ENCODE measurements around the gene SOX9.

SOX9 gene

DNA sequence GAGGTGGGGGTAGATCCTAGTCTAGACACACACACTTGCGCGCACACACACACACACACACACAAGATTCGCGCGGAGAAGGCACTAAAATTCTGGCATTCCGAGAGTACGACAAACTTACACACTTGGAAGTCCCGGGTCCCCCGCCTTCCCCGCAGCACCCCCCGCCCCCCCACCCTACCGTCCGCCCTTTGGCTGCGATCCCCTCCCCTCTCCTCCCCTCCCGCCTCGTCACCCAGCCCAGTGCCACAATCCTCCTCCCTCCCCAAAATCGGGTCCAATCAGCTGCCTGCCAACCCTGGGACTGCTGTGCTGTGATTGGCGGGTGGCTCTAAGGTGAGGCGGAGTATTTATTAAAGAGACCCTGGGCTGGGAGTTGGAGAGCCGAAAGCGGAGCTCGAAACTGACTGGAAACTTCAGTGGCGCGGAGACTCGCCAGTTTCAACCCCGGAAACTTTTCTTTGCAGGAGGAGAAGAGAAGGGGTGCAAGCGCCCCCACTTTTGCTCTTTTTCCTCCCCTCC lies at the start of gene SOX9:
SOX9 (plus strand) TSS at position 379 of the 522 bp plus-strand sequence. CDS start 372 bp downstream, outside the sequence.
- H3K36me3 ChIP-seq (ENCODE audit: control insufficient read depth, insufficient read depth, low read length), result peaks cover 8% of the 10 kb centered on the region
- H3K9ac ChIP-seq (ENCODE audit: low read length), result peak within 1 kb of the TSS; percentile 93
- H3K4me1 ChIP-seq (ENCODE audit: control insufficient read depth, insufficient read depth, low read length), result peaks cover 42% of the 10 kb centered on the region
- no peaks in the 10 kb centered on the region for H3K9me3 ChIP-seq (ENCODE audit: control insufficient read depth, low read length)
- peaks cover 52% of the 10 kb centered on the region for H3K27me3 ChIP-seq (ENCODE audit: control insufficient read depth, insufficient read depth, low read length)
- peak within 1 kb of the TSS; percentile 71 for H3K4me3 ChIP-seq (ENCODE audit: low read length)

DNA sequence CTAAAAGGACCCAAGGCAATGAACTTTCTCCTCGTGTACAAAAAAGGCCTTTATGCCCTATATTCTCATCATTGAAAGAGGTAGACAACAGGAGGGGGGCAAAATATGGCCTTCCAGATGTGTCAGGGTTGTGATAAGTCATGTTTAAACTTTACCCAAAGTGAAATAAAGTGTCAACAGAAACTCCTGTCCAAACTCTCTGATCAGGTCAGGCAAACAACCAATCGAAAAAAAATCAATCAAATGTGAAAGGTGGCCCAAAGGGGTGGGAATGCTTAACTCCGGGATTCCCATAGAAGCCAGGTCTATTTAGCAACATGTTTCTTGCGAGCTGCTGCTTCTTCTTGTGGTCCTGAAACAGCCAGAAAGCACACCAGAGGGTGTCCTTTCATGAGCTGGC lies 49.5 kb upstream of the SOX9 start:
- Histone ChIP-seq H3K4me3 (ENCODE audit: low read length) (no peak overlapping the region), H3K9me3 (ENCODE audit: control insufficient read depth, low read length) (no peaks in the 10 kb centered on the region), H3K36me3 (ENCODE audit: control insufficient read depth, insufficient read depth, low read length) (no peaks in the 10 kb centered on the region), H3K4me1 (ENCODE audit: control insufficient read depth, insufficient read depth, low read length) (no peaks in the 10 kb centered on the region), H3K27me3 (ENCODE audit: control insufficient read depth, insufficient read depth, low read length) (no peaks in the 10 kb centered on the region), H3K9ac (ENCODE audit: low read length) (no peak overlapping the region)

DNA sequence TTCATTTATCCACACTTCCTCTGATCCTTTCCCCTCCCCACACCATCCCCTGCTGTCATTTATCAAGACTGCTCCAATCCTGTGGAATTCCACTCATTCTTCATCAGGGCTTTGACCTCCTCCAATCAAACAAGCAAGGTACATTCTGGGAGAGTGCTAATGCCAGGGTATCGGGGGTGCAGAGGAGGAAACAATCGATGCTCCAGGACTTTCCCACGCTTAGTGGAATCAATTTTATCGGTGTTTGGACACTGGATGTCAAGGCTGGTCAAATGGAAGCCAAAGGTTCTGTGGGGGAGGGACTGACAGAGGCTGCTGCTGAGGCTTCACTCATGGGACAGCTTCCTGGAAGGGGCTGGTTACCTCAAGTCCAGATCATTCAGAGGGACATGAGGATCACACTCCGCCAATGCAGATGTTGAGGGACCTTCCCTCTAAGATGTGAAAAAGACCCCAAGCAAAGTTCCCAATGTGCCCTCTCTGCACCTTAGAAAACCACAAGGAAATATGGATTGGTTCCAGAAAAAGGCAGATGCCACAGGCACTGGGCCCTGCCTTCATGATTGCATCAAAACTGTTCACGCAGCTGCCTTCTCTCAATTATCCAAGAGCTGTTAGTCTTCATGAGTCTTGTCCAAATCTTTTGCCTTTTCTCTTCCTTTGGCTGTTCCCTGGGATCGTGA lies 44.7 kb upstream of the SOX9 start:
- Histone ChIP-seq H3K27me3 (ENCODE audit: control insufficient read depth, insufficient read depth, low read length) (no peaks in the 10 kb centered on the region), H3K4me3 (ENCODE audit: low read length) (no peak overlapping the region), H3K36me3 (ENCODE audit: control insufficient read depth, insufficient read depth, low read length) (no peaks in the 10 kb centered on the region), H3K9me3 (ENCODE audit: control insufficient read depth, low read length) (no peaks in the 10 kb centered on the region), H3K4me1 (ENCODE audit: control insufficient read depth, insufficient read depth, low read length) (no peaks in the 10 kb centered on the region), H3K9ac (ENCODE audit: low read length) (no peak overlapping the region)

DNA sequence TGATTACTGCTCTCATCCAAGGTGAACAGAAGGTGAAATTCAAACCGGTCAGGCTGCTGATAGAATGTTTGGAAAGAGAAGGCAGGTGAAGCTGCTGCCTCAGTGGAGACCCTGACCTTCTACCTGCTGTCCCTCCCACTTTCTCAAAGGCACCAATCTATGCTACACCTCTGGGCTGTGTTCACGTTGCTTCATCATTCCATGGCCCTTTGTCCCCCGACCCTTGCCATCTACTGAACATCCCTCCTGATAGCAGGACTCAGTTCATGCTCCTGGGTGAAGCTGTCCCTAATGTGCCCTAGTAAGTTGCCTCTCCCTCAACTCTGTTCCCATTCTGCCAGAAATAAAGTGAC lies 44.2 kb upstream of the SOX9 start:
- no peak overlapping the region for H3K9ac ChIP-seq (ENCODE audit: low read length)
- H3K4me3 ChIP-seq (ENCODE audit: low read length), result no peak overlapping the region

DNA sequence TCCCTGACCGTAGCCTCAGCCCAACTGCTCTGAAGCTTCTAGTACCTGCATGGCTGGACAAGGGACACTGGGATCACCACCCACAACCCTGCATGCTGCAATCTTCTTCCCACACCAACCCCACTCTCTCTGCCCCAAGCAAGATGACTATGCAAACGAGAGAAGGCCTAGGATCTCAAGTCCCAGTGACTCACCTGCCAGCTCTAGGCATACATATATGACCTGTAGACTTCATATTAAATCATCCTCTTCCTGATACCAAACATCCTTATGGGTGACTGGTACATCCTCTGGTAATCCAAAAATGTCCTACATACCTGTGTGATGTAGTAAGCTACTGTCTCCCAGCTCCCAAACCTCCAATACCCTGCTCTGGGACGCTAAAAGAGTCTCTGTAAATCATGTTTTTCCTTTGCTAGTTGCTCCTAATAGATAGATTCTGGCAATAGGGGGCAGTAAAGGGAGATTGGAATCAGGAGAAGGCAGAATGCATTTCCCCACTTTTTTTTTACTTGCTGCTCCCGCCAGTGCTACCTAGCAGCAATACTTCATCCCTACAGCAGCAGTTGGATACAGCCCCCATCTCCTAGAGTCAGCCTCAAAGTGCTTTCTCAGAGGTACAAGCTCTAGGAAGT lies 43.4 kb upstream of the SOX9 start:
- Histone ChIP-seq H3K4me1 (ENCODE audit: control insufficient read depth, insufficient read depth, low read length) (no peaks in the 10 kb centered on the region), H3K27me3 (ENCODE audit: control insufficient read depth, insufficient read depth, low read length) (no peaks in the 10 kb centered on the region), H3K9me3 (ENCODE audit: control insufficient read depth, low read length) (no peaks in the 10 kb centered on the region), H3K9ac (ENCODE audit: low read length) (no peak overlapping the region), H3K4me3 (ENCODE audit: low read length) (no peak overlapping the region), H3K36me3 (ENCODE audit: control insufficient read depth, insufficient read depth, low read length) (no peaks in the 10 kb centered on the region)

More for the DNA sequence above, 44.2 kb upstream of the SOX9 start:
- Histone ChIP-seq H3K27me3 (ENCODE audit: control insufficient read depth, insufficient read depth, low read length) (no peaks in the 10 kb centered on the region), H3K9me3 (ENCODE audit: control insufficient read depth, low read length) (no peaks in the 10 kb centered on the region), H3K4me1 (ENCODE audit: control insufficient read depth, insufficient read depth, low read length) (no peaks in the 10 kb centered on the region), H3K36me3 (ENCODE audit: control insufficient read depth, insufficient read depth, low read length) (no peaks in the 10 kb centered on the region)

DNA sequence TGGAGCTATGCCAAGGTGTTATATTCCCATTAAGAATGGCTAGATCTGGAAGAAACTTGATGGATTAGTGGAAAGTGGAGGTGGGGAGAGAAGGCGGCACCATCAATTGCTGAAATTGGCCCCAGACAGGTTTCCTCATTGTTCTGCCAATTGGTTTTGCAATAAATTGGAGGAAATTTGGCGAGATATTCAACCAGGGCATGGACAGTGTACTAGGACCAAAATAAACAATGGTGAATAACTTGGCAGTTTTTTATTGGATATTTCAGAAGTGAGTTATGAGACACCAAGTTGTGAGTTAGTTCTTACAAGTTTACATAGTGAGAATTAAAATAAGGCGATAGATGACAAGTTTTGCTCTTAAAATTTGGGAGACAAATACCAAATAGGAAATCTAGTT lies 41.1 kb upstream of the SOX9 start:
- Histone ChIP-seq H3K4me3 (ENCODE audit: low read length) (no peak overlapping the region), H3K9me3 (ENCODE audit: control insufficient read depth, low read length) (no peaks in the 10 kb centered on the region), H3K4me1 (ENCODE audit: control insufficient read depth, insufficient read depth, low read length) (no peaks in the 10 kb centered on the region), H3K27me3 (ENCODE audit: control insufficient read depth, insufficient read depth, low read length) (no peaks in the 10 kb centered on the region), H3K36me3 (ENCODE audit: control insufficient read depth, insufficient read depth, low read length) (no peaks in the 10 kb centered on the region), H3K9ac (ENCODE audit: low read length) (no peak overlapping the region)

DNA sequence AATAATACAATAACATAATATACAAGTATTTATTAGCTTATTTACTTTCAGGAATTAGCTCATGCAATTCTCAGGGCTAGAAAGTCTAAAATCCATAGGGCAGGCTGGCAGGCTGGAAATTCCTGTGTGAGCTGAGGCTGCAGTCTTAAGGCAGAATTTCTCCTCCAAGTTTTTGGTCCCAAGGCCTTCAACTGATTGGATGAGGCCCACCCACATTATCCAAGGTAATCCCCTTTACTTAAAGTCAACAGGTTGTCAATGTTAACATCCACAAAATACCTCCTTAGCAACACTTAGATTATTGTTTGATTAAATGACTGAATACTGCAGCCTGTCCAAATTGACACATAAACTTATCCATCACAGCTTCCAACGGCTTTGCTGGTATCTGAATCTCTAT lies 32.9 kb upstream of the SOX9 start:
- H3K36me3 ChIP-seq (ENCODE audit: control insufficient read depth, insufficient read depth, low read length), result no peaks in the 10 kb centered on the region
- H3K4me3 ChIP-seq (ENCODE audit: low read length), result no peak overlapping the region
- H3K27me3 ChIP-seq (ENCODE audit: control insufficient read depth, insufficient read depth, low read length), result no peaks in the 10 kb centered on the region
- no peaks in the 10 kb centered on the region for H3K9me3 ChIP-seq (ENCODE audit: control insufficient read depth, low read length)
- no peak overlapping the region for H3K9ac ChIP-seq (ENCODE audit: low read length)
- no peaks in the 10 kb centered on the region for H3K4me1 ChIP-seq (ENCODE audit: control insufficient read depth, insufficient read depth, low read length)

DNA sequence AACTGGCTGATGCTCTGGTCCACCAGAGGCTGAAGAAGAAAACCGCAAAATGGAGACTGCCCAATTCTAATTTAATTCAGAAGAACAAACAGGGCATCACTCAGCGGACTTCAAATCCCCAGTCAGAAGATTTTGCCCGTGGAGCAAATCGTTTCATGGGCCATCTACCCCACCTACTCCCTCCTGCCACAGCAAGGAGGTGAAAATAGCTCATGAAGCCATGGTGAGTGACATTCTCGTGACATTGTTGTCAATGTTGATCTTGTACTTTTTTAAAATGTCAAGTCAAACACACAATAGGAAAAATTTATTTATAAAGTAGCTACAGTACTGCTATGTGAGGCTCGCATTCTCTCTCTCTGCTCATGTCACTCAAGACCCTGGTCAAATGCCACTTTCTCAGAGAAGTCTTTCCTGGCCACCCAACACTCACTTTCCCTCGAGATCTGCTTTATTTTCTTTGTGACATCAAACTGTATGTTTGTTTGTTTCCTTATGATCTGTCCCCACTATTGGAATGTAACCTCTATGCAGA lies 31.3 kb upstream of the SOX9 start:
- H3K4me3 ChIP-seq (ENCODE audit: low read length), result no peak overlapping the region
- H3K9me3 ChIP-seq (ENCODE audit: control insufficient read depth, low read length), result no peaks in the 10 kb centered on the region
- H3K9ac ChIP-seq (ENCODE audit: low read length), result no peak overlapping the region
- no peaks in the 10 kb centered on the region for H3K27me3 ChIP-seq (ENCODE audit: control insufficient read depth, insufficient read depth, low read length)
- no peaks in the 10 kb centered on the region for H3K4me1 ChIP-seq (ENCODE audit: control insufficient read depth, insufficient read depth, low read length)
- no peaks in the 10 kb centered on the region for H3K36me3 ChIP-seq (ENCODE audit: control insufficient read depth, insufficient read depth, low read length)

DNA sequence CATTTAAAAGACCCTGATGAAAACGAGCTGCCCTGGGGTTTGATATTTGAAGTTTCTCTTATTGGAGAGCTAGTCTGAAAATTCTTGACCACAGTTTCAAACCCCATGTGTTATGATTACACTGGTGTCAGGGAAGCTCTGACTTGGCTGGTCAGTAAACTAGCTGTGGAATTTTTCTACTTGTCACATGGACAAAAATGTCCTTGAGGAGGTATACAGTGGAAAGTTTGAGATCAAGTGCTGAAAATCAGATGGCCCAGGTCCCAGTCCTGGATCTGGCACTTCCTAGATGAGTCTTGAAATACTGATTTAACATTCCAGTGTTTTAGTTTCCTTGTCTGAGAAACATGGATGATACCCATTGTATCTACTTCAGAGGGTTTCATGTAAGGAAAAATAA lies 30.7 kb upstream of the SOX9 start:
- H3K9ac ChIP-seq (ENCODE audit: low read length), result no peak overlapping the region
- H3K4me1 ChIP-seq (ENCODE audit: control insufficient read depth, insufficient read depth, low read length), result no peaks in the 10 kb centered on the region
- H3K27me3 ChIP-seq (ENCODE audit: control insufficient read depth, insufficient read depth, low read length), result no peaks in the 10 kb centered on the region
- H3K36me3 ChIP-seq (ENCODE audit: control insufficient read depth, insufficient read depth, low read length), result no peaks in the 10 kb centered on the region
- no peak overlapping the region for H3K4me3 ChIP-seq (ENCODE audit: low read length)
- no peaks in the 10 kb centered on the region for H3K9me3 ChIP-seq (ENCODE audit: control insufficient read depth, low read length)

DNA sequence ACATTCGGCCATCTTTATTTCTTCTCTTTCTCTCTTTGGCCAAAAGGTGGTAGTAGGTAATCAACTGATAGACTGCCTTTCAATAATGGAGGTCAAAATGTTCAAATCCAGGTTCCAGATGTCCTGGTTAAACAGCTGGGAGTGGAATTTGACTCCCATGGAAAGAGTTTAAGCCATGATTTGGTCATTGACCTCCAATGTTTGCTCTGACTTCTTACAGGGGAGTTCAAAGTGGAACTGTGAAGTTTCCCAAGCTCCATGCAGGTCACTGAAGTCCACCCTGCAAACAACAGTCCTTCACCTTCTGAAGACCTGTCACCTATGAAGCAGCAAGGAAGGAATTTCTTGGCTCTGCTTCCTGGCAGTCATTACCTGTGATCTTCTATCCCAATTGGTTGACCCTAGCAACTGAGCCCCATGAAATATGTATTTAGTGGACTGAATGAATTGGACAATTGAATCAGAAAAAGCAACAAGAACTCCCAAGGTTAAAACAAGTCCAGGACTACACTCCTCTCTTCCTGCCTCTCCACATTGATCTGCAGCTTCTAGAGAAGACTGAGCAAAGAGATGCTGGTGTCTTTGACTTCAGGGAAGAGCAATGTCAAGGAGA lies 28.0 kb upstream of the SOX9 start:
- Histone ChIP-seq H3K36me3 (ENCODE audit: control insufficient read depth, insufficient read depth, low read length) (no peaks in the 10 kb centered on the region), H3K4me1 (ENCODE audit: control insufficient read depth, insufficient read depth, low read length) (no peaks in the 10 kb centered on the region), H3K9ac (ENCODE audit: low read length) (no peak overlapping the region), H3K9me3 (ENCODE audit: control insufficient read depth, low read length) (no peaks in the 10 kb centered on the region), H3K27me3 (ENCODE audit: control insufficient read depth, insufficient read depth, low read length) (no peaks in the 10 kb centered on the region), H3K4me3 (ENCODE audit: low read length) (no peak overlapping the region)

DNA sequence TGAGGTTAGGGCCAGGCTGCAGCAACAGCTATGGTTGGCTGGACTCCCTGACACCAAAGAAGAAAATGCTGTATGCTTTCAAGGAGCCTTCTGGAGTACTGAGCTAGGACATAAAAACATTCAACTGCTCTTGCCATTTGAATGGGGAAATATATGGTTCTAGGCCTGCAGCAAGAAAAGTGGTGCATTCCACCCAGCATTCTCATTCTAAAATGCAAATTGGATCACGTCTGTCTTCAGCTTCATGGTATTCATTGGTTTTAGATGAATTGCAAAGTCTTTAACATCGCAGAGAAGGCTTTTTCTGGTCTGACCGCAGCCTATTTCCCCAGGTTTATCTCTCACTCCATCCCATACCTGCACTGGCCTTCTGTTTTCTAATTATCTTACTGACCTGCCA lies 27.1 kb upstream of the SOX9 start:
- Histone ChIP-seq H3K9me3 (ENCODE audit: control insufficient read depth, low read length) (no peaks in the 10 kb centered on the region), H3K36me3 (ENCODE audit: control insufficient read depth, insufficient read depth, low read length) (no peaks in the 10 kb centered on the region), H3K9ac (ENCODE audit: low read length) (no peak overlapping the region), H3K4me3 (ENCODE audit: low read length) (no peak overlapping the region), H3K4me1 (ENCODE audit: control insufficient read depth, insufficient read depth, low read length) (no peaks in the 10 kb centered on the region), H3K27me3 (ENCODE audit: control insufficient read depth, insufficient read depth, low read length) (no peaks in the 10 kb centered on the region)

DNA sequence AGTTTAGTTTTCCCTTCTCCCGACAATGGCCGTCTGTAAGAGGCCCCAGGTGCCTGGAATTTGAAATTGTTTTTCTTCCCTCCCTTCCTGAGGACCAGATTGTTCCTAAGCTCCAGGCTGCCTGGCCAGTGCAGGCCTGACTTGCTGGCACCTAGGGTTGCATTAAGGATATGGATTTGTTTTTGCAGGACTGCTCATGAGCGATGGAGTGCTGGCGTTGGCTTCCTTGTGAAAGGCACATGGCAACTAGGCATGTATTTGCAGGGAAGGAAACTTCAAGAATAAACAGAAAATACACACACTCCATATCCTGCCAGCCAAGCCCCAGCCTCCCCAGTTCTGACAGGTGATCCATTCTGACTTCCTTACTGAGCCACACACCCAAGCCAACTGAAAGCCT lies 25.5 kb upstream of the SOX9 start:
- no peaks in the 10 kb centered on the region for H3K27me3 ChIP-seq (ENCODE audit: control insufficient read depth, insufficient read depth, low read length)
- no peaks in the 10 kb centered on the region for H3K4me1 ChIP-seq (ENCODE audit: control insufficient read depth, insufficient read depth, low read length)
- no peaks in the 10 kb centered on the region for H3K36me3 ChIP-seq (ENCODE audit: control insufficient read depth, insufficient read depth, low read length)
- no peak overlapping the region for H3K9ac ChIP-seq (ENCODE audit: low read length)
- no peak overlapping the region for H3K4me3 ChIP-seq (ENCODE audit: low read length)
- no peaks in the 10 kb centered on the region for H3K9me3 ChIP-seq (ENCODE audit: control insufficient read depth, low read length)
